LNCaP clone FGC (cell line): ENCODE measurements around the gene MPP3.

Source experiments
- DNase-seq: peaks from one replicate; pipeline ENCODE4 v3.0.0-alpha.2; 2011; ENCODE audit warnings: low read depth
- H3K4me3 ChIP-seq: 2 replicates; pipeline ENCODE4 v1.5.1; 2011; ENCODE audit warnings: mild to moderate bottlenecking, low read depth, low read length, control low read depth
- TF ChIP-seq, protein P1 (sequence below): IDR thresholded peaks from 2 replicates; pipeline ENCODE4 v1.5.1; 2012; ENCODE audit warnings: mild to moderate bottlenecking; ENCODE audit not compliant: control insufficient read depth, insufficient read depth; ENCODE audit errors: extremely low read depth

Gene MPP3

DNA sequence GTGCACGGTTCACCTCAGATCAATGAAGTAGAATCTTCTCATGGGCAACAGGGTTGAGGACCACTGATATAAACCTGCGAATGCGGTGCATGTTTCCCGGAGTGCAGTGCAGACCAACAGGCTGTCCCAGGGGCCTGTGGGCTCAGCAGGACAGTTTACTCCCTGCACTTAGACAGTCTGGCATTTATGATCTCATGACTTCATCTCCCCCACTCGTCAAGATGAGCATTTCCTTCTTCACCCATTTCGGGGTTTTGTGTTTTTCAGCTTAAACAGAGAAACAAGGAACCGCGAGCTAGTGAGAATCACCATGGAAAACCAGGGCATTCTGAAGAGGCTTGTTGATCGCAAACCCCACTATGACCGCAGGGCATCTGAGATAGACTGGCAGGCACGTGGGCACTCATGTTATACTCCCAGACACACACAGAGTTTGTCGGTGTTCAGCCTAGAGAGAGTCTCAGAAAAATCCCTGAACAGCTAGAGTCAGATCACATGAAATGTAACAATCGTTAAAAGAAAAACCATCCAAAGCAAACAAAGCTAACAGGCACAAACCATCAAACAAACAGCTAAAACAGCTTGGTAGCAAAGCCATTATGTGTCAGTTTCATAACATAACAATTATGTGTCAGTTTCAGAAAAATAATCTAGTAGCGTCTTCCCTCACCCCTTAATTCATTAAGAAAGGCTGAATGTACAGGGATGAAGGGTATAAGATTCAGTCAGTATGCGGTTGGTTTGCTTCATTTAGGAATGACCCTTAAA, 49.8 kb downstream of the MPP3 start:
- TF ChIP-seq, protein P1, sequence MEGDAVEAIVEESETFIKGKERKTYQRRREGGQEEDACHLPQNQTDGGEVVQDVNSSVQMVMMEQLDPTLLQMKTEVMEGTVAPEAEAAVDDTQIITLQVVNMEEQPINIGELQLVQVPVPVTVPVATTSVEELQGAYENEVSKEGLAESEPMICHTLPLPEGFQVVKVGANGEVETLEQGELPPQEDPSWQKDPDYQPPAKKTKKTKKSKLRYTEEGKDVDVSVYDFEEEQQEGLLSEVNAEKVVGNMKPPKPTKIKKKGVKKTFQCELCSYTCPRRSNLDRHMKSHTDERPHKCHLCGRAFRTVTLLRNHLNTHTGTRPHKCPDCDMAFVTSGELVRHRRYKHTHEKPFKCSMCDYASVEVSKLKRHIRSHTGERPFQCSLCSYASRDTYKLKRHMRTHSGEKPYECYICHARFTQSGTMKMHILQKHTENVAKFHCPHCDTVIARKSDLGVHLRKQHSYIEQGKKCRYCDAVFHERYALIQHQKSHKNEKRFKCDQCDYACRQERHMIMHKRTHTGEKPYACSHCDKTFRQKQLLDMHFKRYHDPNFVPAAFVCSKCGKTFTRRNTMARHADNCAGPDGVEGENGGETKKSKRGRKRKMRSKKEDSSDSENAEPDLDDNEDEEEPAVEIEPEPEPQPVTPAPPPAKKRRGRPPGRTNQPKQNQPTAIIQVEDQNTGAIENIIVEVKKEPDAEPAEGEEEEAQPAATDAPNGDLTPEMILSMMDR = no peak
- no peak overlapping the region for H3K4me3 ChIP-seq
- no peak for DNase-seq

DNA sequence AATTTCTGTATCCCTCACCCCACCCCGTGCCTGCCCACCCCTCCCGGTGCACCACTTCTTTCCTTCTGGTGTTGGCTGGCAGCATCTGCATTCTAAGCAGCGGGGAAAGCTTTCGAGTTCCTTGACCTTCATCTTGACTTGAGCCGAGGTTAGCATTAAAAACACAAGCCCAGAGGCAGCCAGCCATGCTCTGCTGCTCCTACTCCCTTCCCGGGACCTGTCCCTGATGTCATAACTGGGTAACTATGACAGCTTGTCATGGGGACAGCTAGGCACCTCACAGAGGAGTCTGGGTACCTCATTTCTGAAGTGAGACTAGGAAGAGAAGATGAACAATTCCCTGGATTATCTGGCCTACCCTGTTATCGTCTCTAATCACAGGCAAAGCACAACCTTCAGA, 52.8 kb downstream of the MPP3 start, which contains the start of gene CFAP97D1:
Gene CFAP97D1 (plus strand): TSS at position 301 of the 400 bp plus-strand sequence. CDS start 28 bp downstream, at position 329.
- peak within 1 kb of the TSS; percentile 86 for H3K4me3 ChIP-seq
- TF ChIP-seq, protein P1 = no peak
- no peak for DNase-seq

GRCh38 chr17:43779145-43780125, 53.5 kb downstream of the MPP3 start:
- no peak for DNase-seq

DNA sequence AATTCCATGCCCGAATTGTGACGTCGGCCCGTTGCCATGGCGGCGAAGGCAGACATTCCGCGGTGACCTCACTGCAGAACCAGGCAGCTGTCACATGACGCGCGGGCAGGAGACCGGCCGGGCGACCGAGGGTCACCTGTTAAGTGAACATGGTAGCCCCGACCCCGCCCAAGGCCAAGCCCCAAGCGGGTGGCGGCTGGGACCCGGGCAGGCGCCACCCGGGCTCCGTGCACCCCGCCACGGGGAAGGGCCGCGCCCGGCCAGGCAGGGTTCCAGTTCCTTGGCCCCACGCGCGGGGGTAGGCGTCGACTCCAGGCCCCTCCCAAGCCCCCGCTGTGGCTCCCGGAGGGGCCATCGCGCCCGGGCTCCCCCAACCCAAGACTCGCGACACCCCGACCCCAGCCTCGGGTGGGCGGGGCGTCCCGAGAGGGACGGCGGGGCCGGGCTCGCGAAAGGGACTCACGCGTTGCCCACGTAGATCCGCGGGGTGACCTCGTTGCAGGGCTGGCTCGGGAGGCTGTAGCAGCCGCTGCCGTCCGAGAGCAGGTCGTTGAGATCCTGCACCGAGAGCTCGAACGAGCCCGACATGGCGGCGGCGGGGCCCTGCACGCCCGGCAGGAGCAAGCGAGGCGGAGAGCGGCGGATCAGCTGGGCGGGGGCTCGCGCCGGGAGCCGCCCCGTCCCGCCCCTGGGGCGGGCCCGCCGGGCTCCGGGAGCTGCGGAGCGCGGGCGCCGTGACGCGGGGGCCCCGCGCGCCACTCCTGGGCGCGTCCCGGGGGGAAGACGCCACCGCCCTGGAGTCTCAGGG, 54.4 kb downstream of the MPP3 start, which contains the start of gene DUSP3:
Gene DUSP3 (minus strand): TSS at position 641 of the 808 bp plus-strand sequence. CDS start 53 bp downstream, at position 588.
- peak within 1 kb of the TSS; percentile 86 for H3K4me3 ChIP-seq
- DNase-seq = peak; percentile 77
- TF ChIP-seq, protein P1 = no peak

More at GRCh38 chr17:43779145-43780125, 53.5 kb downstream of the MPP3 start:
- TF ChIP-seq, protein P1 = 0 out of 2 replicates have a peak, but pooled peaks have one; percentile 1
- peak overlapping the region; percentile 86 for H3K4me3 ChIP-seq

GRCh38 chr17:43774304-43775250, 58.4 kb downstream of the MPP3 start:
- DNase-seq = no peak
- TF ChIP-seq, protein P1 = no peak
- no peak overlapping the region for H3K4me3 ChIP-seq
